CD4-positive, alpha-beta T cell treated with Interleukin-15 for 1 hour (primary cell): ENCODE data around the gene PXDC1.
"Not testable (repeated sequence)": the region's sequence is repeated elsewhere in the genome, so short reads cannot be mapped to it uniquely, and the experiment has no call there.

Experiments used
- DNase-seq: peaks from one replicate; pipeline ENCODE4 v3.0.0-alpha.2; 2020

Gene PXDC1

DNA sequence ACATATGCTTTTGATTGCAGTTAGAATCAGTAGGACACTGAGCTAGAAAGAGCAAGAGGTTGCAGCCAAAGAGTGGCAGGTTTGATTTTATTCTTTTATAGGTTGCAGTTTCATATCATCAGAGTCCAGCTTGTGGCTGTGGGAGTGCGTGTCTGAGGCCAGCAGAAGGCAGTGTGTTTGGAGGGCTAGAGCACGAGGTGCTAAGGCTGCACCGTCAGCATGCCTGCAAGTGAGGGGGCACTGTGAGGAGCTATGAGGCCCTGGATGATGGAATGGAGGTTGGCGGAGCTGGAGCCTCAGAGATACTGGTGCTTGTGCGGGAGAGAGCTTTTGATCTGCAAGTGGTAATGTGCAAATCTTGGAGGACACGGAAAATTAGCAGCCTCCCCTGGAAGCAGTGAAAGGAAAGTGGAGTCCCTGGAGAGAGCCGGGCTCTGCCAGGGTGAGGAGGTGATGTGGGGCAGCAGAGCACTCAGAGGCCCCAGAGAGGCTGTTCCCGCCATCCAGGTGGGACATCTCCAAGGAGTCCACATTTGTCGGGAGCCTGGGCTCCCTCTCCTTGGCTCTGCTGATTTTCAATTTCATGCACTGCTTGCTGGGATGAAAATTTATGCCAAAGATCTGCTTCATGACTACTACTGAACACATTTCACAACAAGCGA is 43.6 kb downstream of the PXDC1 start:
- DNase-seq: no peak

DNA sequence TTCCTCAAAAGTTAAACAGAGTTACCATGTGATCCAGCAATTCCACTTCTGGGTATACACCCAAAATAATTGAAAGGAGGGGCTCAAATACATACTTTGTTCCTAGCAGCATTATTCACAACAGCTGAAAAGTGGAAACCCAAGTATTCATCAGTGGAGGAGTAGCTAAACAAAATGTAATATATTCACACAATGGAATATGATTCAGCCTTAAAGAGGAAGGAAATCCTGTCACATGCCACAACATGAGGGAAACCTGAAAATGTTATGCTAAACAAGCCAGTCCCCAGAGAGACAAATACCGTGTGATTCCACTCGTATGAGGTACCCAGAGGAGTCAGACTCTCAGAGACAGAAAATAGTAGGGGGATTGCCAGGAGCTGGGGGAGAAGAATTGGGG is 44.5 kb downstream of the PXDC1 start:
- no peak for DNase-seq

DNA sequence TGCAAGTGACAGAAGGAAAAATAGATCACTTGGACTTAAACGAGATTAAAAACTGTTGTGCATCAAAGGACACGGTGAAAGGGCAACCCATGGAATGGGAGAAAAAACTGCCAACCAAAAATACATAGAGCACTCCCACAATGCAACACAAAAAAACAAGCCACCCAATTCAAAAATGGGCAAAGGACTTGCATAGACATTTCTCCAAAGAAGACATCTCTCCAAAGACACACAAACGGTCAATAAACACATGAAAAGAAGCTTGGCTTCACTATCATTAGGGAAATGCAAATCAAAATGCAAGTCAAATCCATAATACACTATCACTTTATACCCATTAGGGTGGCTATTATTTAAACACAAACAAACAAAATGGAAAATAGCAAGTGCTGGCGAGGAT is 45.0 kb downstream of the PXDC1 start:
- DNase-seq: no peak

DNA sequence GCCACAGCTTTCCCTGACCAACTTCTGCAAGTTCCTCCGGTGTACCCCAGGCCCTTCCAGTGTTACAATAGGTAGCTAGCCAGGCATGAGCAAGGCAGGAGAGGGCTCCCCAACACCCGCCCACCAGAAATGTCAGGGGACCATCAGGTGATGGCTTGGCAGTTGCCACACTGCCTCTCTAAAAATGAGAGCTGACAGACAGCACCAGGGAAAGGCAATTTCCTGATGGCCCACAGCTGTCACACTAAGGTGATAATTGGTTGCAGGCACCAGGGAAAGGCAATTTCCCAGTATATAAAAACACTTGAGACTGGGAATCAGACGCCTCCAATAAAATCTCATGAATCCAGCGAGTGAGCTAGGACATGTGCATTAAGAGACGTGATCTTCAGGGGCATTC is 49.9 kb downstream of the PXDC1 start:
- no peak for DNase-seq

- no peak for DNase-seq
These were observed 52.3 kb downstream of the PXDC1 start for GRCh38 chr6:3699231-3699630.

GRCh38 chr6:3698021-3698420 is 53.5 kb downstream of the PXDC1 start:
- no peak for DNase-seq

DNA sequence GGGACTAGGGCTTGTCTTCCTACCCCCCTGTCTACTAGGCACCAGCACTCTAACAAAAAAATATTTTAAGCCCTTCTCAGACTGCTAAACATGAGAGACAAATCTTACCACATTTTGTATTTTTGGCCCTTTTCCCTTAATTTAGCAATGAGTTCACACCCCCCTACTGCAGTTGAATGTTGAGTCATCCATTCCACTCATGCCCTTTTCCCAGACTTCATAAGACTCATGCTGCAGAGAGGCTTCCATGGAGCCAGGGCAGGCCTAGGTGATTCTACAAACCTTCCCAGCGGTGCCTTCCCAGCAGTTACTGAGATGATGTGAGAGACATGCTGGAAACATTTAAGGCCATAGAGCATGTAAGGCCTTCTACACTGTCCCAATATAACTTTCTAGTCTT is 53.9 kb downstream of the PXDC1 start:
- DNase-seq: no peak

DNA sequence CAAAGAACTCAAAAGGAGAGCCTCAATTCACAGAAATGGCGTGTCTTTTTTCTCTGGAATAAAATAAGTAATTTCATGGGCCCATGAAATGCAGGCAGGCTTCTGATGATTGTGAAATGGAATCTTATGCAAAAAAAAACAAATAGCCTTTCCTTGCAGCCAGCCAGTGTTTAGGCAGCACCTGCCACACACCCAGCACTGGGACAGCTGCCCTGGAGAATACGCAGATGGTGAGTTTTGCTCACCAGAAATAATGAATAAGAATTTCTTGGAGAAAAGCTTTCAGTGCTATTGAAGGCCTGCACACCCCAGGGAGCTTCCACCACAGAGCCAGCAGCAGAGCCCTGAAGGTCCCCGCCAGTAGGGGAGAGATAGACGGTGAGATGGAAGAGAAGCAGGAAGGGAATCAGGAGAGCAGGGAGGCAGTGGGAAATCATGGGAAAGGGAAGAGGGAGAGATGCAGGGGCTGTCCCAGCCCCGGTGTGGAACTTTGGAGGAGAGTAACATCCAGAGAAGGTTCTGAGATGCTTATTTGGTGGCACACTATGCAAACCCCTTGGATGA is 54.9 kb downstream of the PXDC1 start:
- no peak for DNase-seq

DNA sequence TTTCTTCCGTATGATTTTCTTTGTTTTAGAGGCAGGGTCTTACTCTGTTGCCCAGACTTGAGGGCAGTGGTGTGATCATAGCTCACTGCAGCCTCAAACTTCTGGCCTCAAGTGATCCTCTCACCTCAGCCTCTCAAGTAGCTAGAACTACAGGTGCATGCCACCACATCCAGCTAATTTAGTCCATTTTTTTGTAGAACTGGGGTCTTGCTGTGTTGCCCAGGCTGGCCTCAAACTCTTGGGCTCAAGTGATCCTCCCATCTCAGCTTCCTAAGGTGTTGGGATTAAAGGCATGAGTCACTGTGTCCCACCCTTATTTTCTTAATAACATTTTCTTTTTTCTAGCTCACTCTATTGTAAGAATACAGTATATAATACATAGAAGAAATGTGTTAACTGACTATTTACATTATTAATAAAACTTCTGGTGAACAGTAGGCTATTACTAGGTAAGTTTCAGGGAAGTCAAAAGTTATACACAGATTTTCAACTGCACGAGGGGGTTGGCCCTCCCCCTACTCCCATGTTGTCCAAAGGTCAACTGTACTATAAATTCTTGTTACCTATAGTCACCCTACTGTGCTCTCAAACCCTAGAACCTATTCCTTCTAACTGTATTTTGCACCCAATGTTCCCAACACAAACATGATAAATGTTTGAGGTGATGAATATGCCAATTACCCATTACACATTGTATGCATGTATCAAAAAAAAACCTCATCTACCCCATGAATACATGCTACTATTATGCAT is 56.3 kb downstream of the PXDC1 start:
- DNase-seq: no peak

GRCh38 chr6:3693831-3694230 is 57.7 kb downstream of the PXDC1 start:
- no peak for DNase-seq

DNA sequence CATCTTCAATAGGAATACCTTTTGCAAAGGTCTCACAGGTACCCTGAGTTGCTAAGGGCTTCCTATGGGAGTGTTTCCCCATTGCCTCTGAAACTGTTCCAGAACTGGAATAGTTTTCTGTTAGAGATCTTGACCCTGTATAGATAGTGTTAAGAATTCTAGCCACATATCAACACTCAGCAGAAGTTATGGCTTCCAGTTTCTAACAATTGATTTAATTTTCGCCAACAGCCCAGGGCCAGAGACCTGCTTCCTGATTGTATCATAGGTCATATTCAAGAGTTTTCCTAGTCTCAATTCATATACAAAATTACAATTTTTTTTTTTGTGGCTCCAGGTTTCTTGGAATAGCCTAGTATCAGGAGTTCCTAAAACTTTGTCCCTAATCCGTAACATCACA is 61.0 kb downstream of the PXDC1 start:
- DNase-seq: no peak

GRCh38 chr6:3687847-3688246 is 63.7 kb downstream of the PXDC1 start:
- no peak for DNase-seq

- no peak for DNase-seq
These were observed 68.2 kb downstream of the PXDC1 start for GRCh38 chr6:3683331-3683730.

GRCh38 chr6:3678946-3679345 is 72.6 kb downstream of the PXDC1 start:
- DNase-seq: no peak

DNA sequence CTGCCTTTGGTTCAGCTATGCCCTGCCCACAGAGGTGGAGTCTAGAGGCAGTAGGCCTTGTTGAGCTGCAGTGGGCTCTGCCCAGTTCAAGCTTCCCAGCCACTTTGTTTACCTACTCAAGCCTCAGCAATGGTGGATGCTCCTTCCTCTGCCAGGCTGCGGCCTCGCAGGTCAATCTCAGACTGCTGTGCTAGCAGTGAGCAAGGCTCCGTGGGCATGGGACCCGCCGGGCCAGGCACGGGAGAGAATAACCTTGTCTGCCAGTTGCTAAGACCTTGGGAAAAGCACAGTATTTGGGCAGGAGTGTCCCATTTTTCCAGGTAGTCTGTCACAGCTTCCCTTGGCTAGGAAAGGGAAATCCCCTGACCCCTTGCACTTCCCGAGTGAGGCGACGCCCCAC is 73.8 kb downstream of the PXDC1 start:
- DNase-seq: not testable (repeated sequence)

DNA sequence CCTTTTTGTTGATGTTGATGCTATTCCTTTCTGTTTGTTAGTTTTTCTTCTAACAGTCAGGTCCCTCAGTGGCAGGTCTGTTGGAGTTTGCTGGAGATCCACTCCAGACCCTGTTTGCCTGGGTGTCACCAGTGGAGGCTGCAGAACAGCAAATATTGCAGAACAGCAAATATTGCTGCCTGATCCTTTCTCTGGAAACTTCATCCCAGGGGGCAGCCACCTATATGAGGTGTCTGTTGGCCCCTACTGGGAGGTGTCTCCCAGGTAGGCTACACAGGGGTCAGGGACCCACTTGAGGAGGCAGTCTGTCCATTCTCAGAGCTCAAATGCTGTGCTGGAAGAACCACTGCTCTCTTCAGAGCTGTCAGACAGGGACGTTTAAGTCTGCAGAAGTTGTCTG is 74.2 kb downstream of the PXDC1 start:
- DNase-seq: not testable (repeated sequence)
